IMR-90 (cell line): ENCODE results near the gene IWS1.

Experiments used
- FOS ChIP-seq: fragments of 150-350 bp; IDR thresholded peaks from 2 replicates; pipeline ENCODE4 v1.6.1; 2016; ENCODE audit warnings: low read depth, low read length
- TF ChIP-seq, protein P1 (sequence below): conservative IDR thresholded peaks from 2 replicates; pipeline ENCODE4 v1.5.1; 2012; ENCODE audit warnings: mild to moderate bottlenecking, low read depth, low read length, improper control_type of control experiment

DNA sequence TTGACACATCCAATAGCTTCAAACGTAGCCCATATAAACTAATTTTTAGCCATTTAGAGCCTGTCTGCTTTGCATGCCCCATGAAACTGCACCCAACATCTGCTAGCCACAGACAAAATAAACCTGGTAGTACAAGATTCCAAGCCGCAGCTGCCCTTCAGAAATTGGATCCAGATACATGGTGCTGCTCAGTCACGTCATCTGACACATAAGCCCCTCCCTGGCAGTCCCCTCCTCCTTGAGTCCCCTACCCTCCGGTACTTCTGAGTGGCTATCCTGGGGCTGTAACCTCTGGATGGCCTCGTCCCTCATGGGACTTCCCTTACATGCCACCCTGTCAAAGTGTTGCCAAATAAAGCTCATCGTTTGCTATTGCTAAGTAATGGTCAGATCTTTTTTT, 74.3 kb downstream of the IWS1 start:
- TF ChIP-seq, protein P1, sequence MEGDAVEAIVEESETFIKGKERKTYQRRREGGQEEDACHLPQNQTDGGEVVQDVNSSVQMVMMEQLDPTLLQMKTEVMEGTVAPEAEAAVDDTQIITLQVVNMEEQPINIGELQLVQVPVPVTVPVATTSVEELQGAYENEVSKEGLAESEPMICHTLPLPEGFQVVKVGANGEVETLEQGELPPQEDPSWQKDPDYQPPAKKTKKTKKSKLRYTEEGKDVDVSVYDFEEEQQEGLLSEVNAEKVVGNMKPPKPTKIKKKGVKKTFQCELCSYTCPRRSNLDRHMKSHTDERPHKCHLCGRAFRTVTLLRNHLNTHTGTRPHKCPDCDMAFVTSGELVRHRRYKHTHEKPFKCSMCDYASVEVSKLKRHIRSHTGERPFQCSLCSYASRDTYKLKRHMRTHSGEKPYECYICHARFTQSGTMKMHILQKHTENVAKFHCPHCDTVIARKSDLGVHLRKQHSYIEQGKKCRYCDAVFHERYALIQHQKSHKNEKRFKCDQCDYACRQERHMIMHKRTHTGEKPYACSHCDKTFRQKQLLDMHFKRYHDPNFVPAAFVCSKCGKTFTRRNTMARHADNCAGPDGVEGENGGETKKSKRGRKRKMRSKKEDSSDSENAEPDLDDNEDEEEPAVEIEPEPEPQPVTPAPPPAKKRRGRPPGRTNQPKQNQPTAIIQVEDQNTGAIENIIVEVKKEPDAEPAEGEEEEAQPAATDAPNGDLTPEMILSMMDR: no peak
- TF ChIP-seq FOS: no peak
